ENCODE results near the gene BCHE.
A peak's percentile ranks its signal among the peaks of the same experiment; 100 is the strongest.

BCHE gene

GRCh38 chr3:165852191-165852590 is 15.0 kb upstream of the BCHE start:
- TF ChIP-seq RAD21 (IDR thresholded peaks at IDR 0.05; ENCODE audit: low read depth) = no peak
- no peak for TF ChIP-seq ZBTB7A (IDR thresholded peaks at IDR 0.05; ENCODE audit: low read depth)
- TF ChIP-seq EGR1 (IDR thresholded peaks at IDR 0.05) = no peak
- TF ChIP-seq EP300 (IDR thresholded peaks at IDR 0.05; ENCODE audit: borderline replicate concordance) = no peak
- no peak for TF ChIP-seq TAF1 (IDR thresholded peaks at IDR 0.05; ENCODE audit: low read depth)
- no peak for TF ChIP-seq REST (IDR thresholded peaks at IDR 0.05; ENCODE audit: low read depth)
- TF ChIP-seq NFIC (IDR thresholded peaks at IDR 0.05) = no peak
- TF ChIP-seq CEBPB (IDR thresholded peaks at IDR 0.05) = no peak
- TF ChIP-seq TCF12 (IDR thresholded peaks at IDR 0.05; ENCODE audit: low read depth) = no peak
- TF ChIP-seq FOXM1 (IDR thresholded peaks at IDR 0.05; ENCODE audit: borderline replicate concordance, low read depth) = no peak
- TF ChIP-seq MAX (IDR thresholded peaks at IDR 0.05) = no peak
- no peak for TF ChIP-seq USF1 (IDR thresholded peaks at IDR 0.05)
- TF ChIP-seq TEAD4 (IDR thresholded peaks at IDR 0.05) = no peak
- TF ChIP-seq CREB1 (IDR thresholded peaks at IDR 0.05; ENCODE audit: low read depth) = no peak
- TF ChIP-seq YY1 (IDR thresholded peaks at IDR 0.05; ENCODE audit: low read depth) = no peak

- TF ChIP-seq CREB1 (IDR thresholded peaks at IDR 0.05; ENCODE audit: low read depth) = no peak
- no peak for TF ChIP-seq TCF12 (IDR thresholded peaks at IDR 0.05; ENCODE audit: low read depth)
- no peak for TF ChIP-seq RAD21 (IDR thresholded peaks at IDR 0.05; ENCODE audit: low read depth)
- TF ChIP-seq NFIC (IDR thresholded peaks at IDR 0.05) = no peak
- TF ChIP-seq EGR1 (IDR thresholded peaks at IDR 0.05) = no peak
- no peak for TF ChIP-seq YY1 (IDR thresholded peaks at IDR 0.05; ENCODE audit: low read depth)
- TF ChIP-seq EP300 (IDR thresholded peaks at IDR 0.05; ENCODE audit: borderline replicate concordance) = no peak
- no peak for TF ChIP-seq USF1 (IDR thresholded peaks at IDR 0.05)
- TF ChIP-seq CEBPB (IDR thresholded peaks at IDR 0.05) = no peak
- no peak for TF ChIP-seq TAF1 (IDR thresholded peaks at IDR 0.05; ENCODE audit: low read depth)
- no peak for TF ChIP-seq MAX (IDR thresholded peaks at IDR 0.05)
- TF ChIP-seq ZBTB7A (IDR thresholded peaks at IDR 0.05; ENCODE audit: low read depth) = no peak
- TF ChIP-seq FOXM1 (IDR thresholded peaks at IDR 0.05; ENCODE audit: borderline replicate concordance, low read depth) = no peak
- TF ChIP-seq REST (IDR thresholded peaks at IDR 0.05; ENCODE audit: low read depth) = no peak
- no peak for TF ChIP-seq TEAD4 (IDR thresholded peaks at IDR 0.05)
These were observed 8.8 kb upstream of the BCHE start for GRCh38 chr3:165846056-165846455.

GRCh38 chr3:165839296-165840076 is 2.3 kb upstream of the BCHE start:
- TF ChIP-seq CEBPB (IDR thresholded peaks at IDR 0.05) (no peak), NFIC (IDR thresholded peaks at IDR 0.05) (no peak), TEAD4 (IDR thresholded peaks at IDR 0.05) (peak; percentile 35; the same call in 1 of the 2 replicates), TAF1 (IDR thresholded peaks at IDR 0.05; ENCODE audit: low read depth) (no peak), YY1 (IDR thresholded peaks at IDR 0.05; ENCODE audit: low read depth) (no peak), TCF12 (IDR thresholded peaks at IDR 0.05; ENCODE audit: low read depth) (0 out of 2 replicates have a peak, but pooled peaks have one; percentile 35), MAX (IDR thresholded peaks at IDR 0.05) (no peak), EGR1 (IDR thresholded peaks at IDR 0.05) (no peak), USF1 (IDR thresholded peaks at IDR 0.05) (no peak), EP300 (IDR thresholded peaks at IDR 0.05; ENCODE audit: borderline replicate concordance) (no peak), ZBTB7A (IDR thresholded peaks at IDR 0.05; ENCODE audit: low read depth) (no peak), CREB1 (IDR thresholded peaks at IDR 0.05; ENCODE audit: low read depth) (no peak)

GRCh38 chr3:165837801-165838200 is 578 bp upstream of the BCHE start:
- TF ChIP-seq EP300 (IDR thresholded peaks at IDR 0.05; ENCODE audit: borderline replicate concordance) (no peak), MAX (IDR thresholded peaks at IDR 0.05) (no peak), FOXM1 (IDR thresholded peaks at IDR 0.05; ENCODE audit: borderline replicate concordance, low read depth) (no peak), RAD21 (IDR thresholded peaks at IDR 0.05; ENCODE audit: low read depth) (no peak), TAF1 (IDR thresholded peaks at IDR 0.05; ENCODE audit: low read depth) (no peak), CEBPB (IDR thresholded peaks at IDR 0.05) (no peak), ZBTB7A (IDR thresholded peaks at IDR 0.05; ENCODE audit: low read depth) (no peak)

Data from Ishikawa (cell line).